AG04450 (cell line): ENCODE measurements around the gene NDOR1. TPM values are rescaled to one million over a fixed set of nuclear protein-coding genes. Genes with fewer than 3 reads are reported as not detected.

Source experiments
- CTCF ChIA-PET: fragments of 300-600, 350-600 bp; formaldehyde crosslinking; extraction: SDS; loops from one replicate; lab custom pipeline; 2022; ENCODE audit warnings: antibody characterized with exemption, inconsistent platforms; lab: Charles Lee
- POLR2A ChIA-PET: fragments of 350-600 bp; formaldehyde crosslinking; extraction: SDS; loops from one replicate; lab custom pipeline; 2021; ENCODE audit warnings: antibody characterized with exemption, inconsistent platforms; lab: Yijun Ruan, JAX
- DNase-seq: peaks from one replicate; pipeline ENCODE4 v3.0.0-alpha.2; 2011; ENCODE audit warnings: low read depth, low spot score
- H3K27ac ChIP-seq: one replicate; pipeline ENCODE4 v1.5.1; 2012; ENCODE audit warnings: low read depth, low read length, control low read depth
- H3K27me3 ChIP-seq: one replicate; pipeline ENCODE4 v1.6.0; 2012; ENCODE audit warnings: low read length; ENCODE audit not compliant: control insufficient read depth, insufficient read depth
- H3K4me3 ChIP-seq: 2 replicates; pipeline ENCODE4 v1.5.1; 2011; ENCODE audit warnings: mild to moderate bottlenecking, low read depth, low read length, control low read depth
- H3K9me3 ChIP-seq: 2 replicates; pipeline ENCODE4 v1.5.1; 2012; ENCODE audit warnings: low read length; ENCODE audit not compliant: control insufficient read depth, insufficient read depth
- polyA plus RNA-seq: library from polyadenylated mRNA; depleted of rRNA; stranded (reverse); fragments of >200 nt; gene quantifications from 2 replicates; pipeline ENCODE4 v1.2.3, GENCODE V29; 2011
- TF ChIP-seq, protein P1 (sequence below): IDR thresholded peaks from 2 replicates; pipeline ENCODE4 v1.5.1; 2011; ENCODE audit warnings: low read depth, low read length, control low read depth, inconsistent platforms

Gene NDOR1
- polyA plus RNA-seq, 1 experiment = 2.8 TPM

GRCh38 chr9:137165250-137165836 is 40.2 kb upstream of the NDOR1 start:
- Histone ChIP-seq H3K9me3 (peaks cover 3% of the 10 kb centered on the region; the same call in 1 of the 2 replicates), H3K4me3 (no peak overlapping the region), H3K27ac (no peak overlapping the region), H3K27me3 (peaks cover 60% of the 10 kb centered on the region)
- ChIA-PET POLR2A (interaction anchor here (1.4 kb wide), 1 partner anchor 24 kb away, joined by 3 read pairs; no protein-coding TSS in a partner anchor), CTCF (no interaction called here)
- no peak for DNase-seq
- TF ChIP-seq, protein P1, sequence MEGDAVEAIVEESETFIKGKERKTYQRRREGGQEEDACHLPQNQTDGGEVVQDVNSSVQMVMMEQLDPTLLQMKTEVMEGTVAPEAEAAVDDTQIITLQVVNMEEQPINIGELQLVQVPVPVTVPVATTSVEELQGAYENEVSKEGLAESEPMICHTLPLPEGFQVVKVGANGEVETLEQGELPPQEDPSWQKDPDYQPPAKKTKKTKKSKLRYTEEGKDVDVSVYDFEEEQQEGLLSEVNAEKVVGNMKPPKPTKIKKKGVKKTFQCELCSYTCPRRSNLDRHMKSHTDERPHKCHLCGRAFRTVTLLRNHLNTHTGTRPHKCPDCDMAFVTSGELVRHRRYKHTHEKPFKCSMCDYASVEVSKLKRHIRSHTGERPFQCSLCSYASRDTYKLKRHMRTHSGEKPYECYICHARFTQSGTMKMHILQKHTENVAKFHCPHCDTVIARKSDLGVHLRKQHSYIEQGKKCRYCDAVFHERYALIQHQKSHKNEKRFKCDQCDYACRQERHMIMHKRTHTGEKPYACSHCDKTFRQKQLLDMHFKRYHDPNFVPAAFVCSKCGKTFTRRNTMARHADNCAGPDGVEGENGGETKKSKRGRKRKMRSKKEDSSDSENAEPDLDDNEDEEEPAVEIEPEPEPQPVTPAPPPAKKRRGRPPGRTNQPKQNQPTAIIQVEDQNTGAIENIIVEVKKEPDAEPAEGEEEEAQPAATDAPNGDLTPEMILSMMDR = no peak

- no peak for DNase-seq
- TF ChIP-seq, protein P1 = no peak
- ChIA-PET POLR2A (no interaction called here), CTCF (interaction anchor here (0.6 kb wide), 1 partner anchor 46 kb away, joined by 3 read pairs; no protein-coding TSS in a partner anchor)
- Histone ChIP-seq H3K4me3 (no peak overlapping the region), H3K27ac (no peak overlapping the region), H3K9me3 (peaks cover 3% of the 10 kb centered on the region; the same call in 1 of the 2 replicates), H3K27me3 (peaks cover 67% of the 10 kb centered on the region)
Measured at GRCh38 chr9:137166380-137167229, 38.9 kb upstream of the NDOR1 start.

DNA sequence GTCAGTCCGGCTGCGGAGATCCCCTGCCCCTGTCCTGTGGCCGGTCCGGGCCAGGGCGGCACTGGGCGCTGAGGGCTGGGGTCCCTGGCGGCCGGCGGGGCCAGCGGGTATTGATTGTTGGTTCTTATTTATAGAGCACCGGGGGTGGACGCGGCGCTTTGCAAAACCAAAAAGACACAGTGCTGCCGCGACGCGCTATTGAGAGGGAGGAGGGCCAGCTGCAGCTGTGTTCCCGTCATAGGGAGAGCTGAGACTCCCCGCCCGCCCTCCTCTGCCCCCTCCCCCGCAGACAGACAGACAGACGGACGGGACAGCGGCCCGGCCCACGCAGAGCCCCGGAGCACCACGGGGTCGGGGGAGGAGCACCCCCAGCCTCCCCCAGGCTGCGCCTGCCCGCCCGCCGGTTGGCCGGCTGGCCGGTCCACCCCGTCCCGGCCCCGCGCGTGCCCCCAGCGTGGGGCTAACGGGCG is 38.2 kb upstream of the NDOR1 start:
- Histone ChIP-seq H3K27me3 (peaks cover 71% of the 10 kb centered on the region), H3K27ac (no peak overlapping the region), H3K4me3 (no peak overlapping the region), H3K9me3 (peaks cover 3% of the 10 kb centered on the region; the same call in 1 of the 2 replicates)
- CTCF ChIA-PET = interaction anchor here (0.6 kb wide), 1 partner anchor 47 kb away, joined by 3 read pairs; no protein-coding TSS in a partner anchor
- no peak for DNase-seq
- TF ChIP-seq, protein P1 = no peak
- POLR2A ChIA-PET = no interaction called here

DNA sequence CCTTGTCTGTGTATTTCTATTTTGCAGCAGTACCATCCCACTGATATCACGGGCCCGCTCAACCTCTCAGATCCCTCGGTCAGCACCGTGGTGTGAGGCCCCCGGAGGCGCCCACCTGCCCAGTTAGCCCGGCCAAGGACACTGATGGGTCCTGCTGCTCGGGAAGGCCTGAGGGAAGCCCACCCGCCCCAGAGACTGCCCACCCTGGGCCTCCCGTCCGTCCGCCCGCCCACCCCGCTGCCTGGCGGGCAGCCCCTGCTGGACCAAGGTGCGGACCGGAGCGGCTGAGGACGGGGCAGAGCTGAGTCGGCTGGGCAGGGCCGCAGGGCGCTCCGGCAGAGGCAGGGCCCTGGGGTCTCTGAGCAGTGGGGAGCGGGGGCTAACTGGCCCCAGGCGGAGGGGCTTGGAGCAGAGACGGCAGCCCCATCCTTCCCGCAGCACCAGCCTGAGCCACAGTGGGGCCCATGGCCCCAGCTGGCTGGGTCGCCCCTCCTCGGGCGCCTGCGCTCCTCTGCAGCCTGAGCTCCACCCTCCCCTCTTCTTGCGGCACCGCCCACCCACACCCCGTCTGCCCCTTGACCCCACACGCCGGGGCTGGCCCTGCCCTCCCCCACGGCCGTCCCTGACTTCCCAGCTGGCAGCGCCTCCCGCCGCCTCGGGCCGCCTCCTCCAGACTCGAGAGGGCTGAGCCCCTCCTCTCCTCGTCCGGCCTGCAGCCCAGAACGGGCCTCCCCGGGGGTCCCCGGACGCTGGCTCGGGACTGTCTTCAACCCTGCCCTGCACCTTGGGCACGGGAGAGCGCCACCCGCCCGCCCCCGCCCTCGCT is 37.5 kb upstream of the NDOR1 start:
- DNase-seq = no peak
- peaks cover 3% of the 10 kb centered on the region; the same call in 1 of the 2 replicates for H3K9me3 ChIP-seq
- no peak overlapping the region for H3K4me3 ChIP-seq
- ChIA-PET CTCF (no interaction called here), POLR2A (no interaction called here)
- H3K27ac ChIP-seq = no peak overlapping the region
- TF ChIP-seq, protein P1 = no peak
- H3K27me3 ChIP-seq = peaks cover 71% of the 10 kb centered on the region
